Measurements from ENCODE around the gene WWC1. TPM values are rescaled to one million over a fixed set of nuclear protein-coding genes. Genes with fewer than 3 reads are reported as not detected.

The WWC1 gene
- total RNA-seq, 1 donor from 2014 or later = 0.33 TPM

DNA sequence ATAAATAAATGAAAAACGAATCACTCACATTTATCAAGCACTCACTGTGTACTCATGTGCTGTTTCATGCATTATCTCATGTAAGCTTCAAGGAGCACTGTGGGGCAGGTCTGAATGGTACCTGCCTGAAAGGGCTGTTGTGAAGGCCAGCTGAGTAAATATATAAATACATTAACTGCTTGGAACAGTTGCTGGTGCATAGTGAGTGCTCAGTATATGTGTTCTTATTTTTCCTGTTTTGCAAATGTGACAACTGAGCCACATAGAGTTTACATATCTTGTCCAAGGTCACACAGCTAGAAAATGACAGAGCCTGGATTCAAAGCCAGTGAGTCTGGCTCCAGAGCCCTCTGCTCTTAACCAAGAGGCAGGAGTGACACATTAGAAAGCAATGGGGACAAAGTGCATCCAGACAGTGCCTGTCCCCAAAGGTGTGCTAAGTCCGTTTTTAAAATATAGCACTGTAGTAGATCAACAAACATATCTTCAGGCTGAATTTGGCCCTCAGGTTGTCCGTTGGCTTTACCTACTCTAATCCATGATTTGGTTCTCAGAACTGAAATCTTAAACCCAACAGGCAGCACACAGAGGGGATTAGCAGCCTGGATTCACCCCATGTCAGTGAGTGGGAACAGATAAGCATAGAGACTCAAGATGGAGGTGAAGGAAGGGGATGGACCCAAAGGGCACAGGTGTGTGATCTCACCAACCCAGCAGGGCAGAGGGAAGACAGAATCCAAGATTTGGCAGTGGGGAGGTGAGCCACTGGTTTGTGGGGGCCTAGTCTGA, 70.8 kb downstream of the WWC1 start:
- no peak for DNase-seq (ENCODE audit: low read depth, low spot score)

DNA sequence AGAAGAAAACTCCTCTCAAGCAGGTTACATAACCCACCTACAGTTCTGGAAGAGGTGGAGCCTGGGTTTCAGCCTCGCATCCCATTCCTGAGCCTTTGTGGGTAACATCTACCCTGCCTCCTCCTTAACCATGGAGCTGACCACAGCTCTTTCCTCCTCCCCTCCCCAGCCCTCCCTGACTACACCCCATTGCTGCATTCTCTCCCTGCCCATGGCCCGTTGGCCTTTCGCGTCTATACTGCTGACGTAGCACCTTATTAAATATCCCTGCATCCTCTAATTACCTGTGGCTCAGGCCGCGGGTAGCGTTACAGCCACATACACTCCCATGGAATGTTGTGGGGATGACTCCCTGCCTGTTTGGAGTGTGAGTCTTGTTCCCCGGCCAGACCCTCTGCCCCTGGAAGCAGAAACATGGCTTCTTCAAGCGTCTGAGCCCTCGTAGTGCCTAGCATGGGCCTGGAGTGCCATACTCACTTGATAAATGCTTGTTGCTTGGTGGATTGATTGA, 72.8 kb downstream of the WWC1 start:
- no peak for DNase-seq (ENCODE audit: low read depth, low spot score)

DNA sequence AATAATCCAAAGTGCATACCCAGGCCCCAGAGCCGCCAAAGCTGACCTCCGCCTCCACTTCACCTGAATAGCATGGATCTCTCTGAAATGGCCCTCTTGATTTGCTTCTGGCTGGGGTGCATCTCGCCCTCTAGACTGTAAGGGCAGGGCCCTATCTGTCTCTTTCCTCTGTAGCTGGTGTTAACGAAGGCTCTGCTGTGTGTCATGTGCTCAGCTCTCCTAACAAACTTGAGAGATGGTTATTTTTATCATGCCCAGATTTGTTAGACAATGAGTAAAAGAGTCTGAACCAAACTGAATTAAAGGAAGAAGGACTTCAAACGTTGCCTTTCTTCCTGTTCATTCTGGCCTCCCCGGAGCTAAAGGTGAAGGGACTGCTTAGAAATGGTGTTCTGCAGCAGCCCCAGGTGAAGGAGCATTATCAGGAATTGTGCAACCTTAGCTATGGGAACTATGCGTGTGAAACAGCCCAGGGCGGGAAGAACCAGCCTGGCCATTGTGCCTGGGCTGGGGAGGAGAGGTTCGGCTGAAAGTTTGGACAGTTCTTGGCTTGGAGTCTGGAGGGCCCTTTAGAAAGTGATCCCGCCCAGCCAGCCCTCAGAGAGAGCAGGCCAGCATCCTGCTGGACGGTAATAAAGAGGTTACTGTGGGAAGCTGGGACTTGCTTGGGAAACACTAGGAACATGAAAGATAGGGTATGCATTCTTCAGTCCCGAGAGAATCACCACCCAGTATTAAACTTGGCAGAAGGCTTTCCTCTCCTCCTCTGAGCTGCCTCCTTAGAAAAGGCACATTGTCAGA, 73.5 kb downstream of the WWC1 start:
- DNase-seq (ENCODE audit: low read depth, low spot score) = no peak

DNA sequence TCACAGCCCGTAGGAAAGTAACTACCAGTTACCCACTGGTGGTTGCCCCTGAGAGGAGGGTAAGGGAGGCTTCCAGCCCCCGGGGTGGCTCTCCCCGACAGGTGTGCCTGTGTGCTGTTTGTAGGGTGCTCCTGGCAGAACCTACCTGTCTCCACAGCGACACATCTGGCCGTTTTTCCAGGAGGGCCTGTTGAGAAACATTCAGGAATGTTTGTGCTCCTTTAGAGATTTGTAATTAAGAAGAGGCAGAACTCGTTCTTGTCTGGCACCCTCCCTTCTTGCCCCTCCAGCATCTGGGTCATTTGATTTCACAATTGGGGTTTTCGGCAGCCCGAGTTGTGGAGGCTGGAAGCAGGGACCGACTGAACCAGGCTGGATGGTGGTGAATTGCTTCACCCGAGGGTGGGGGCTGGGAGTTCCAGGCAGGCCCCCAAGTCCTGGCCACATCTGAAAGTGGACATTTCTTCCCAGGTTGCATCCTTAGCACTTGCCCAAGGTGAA, 74.2 kb downstream of the WWC1 start:
- DNase-seq (ENCODE audit: low read depth, low spot score) = no peak

DNA sequence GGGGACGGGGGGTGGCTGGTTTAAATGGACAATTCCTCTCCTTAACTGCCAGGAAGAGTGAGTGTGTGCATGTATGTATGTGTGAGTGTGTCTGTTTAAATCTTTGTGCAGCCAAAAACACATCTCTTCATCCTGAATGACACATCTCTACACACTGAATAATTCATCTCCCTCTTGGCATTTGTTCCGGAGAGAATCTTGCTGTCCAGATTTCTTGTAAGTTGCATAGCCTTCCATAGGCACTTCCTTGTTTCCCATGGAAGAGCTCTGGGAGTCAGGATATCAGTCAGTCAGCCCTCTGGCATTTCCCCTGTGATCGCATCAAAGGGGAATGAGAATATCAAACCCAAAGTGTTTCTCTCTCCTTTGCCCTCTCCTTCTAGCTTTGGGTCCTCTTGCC, 74.7 kb downstream of the WWC1 start:
- DNase-seq (ENCODE audit: low read depth, low spot score) = no peak

DNA sequence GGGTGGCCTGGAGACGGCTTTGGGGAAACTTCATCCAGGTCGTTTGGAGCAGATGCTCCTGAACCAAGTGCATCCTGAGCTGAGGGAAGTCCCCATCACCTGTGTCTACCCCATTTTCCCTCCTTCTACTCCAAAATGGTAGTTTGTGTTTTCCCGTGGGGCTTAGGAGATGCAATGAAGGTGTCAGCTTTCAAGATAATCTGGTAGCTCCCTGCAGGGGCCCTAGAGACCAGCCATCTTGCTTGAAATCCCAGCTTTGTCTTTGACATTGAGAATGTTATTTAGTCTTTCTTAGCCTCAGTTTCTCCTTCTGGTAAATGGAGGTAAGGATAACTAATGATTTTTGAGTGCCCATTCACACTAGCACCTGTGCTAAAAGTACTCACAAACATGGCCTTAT, 77.4 kb downstream of the WWC1 start:
- no peak for DNase-seq (ENCODE audit: low read depth, low spot score)

DNA sequence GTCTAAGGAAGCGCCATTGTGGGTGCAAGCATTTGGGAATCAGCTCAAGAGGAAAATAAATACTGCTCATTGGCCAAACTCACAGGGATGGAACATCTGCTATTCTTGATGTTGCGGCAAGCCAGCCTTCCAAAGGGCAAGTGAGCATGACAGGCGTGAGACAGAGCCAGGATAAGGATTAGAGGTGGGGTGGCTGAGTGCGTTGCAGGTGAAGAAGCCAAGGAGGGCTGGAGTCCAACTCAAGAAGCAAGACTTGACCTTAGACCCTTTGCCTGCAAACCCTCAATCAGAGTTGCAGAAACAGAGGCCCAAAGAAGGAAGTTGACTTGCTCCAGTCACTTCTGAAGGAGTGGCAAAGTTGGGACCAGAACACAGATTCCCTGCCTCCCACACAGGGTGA, 79.4 kb downstream of the WWC1 start:
- DNase-seq (ENCODE audit: low read depth, low spot score) = no peak

DNA sequence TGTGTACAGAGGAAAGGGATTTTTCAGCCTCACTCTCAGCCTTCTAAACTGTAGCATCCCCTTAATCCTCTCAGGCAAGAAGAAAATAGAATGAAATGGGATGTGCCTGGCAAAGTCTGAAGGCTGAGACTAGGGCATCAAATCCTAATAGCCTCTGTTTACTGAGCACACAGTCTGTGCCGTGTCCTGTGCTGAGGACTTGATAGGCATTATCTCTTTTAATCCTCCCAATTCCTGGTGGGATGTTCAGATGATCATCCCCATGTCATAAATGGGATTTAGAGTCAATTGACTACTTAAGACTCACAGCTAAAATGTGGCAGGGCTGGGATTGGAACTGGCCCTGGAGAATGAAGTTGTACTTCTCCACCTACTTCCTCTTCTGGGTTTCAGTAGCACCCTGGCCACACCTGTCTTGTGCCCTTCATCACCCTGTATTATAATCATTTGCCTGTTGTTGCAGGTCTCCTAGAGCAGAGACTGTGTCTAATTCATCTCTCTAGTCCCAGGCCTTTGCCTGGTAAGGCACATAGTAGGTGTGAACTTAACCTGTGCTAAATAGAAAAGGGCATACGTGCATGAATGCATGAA, 81.0 kb downstream of the WWC1 start:
- no peak for DNase-seq (ENCODE audit: low read depth, low spot score)

DNA sequence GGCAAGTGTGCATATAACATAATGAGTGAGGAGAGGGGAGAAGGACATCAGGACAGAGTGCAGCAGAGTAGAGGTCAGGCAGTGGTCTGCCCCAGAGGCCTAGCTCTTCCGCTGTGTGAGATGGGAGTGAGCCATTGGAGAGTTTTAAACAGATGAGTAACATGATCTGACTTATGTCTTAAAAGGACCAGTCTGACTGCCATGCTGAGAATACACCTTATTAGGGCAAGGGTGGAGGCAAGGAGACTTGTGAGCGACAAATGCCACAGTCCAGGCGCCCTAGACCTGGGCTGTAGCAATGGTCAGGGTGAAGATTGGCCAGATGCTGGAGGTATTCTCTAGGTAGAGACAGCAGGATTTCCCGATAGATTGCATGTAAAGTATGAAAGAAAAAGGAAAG, 83.1 kb downstream of the WWC1 start:
- no peak for DNase-seq (ENCODE audit: low read depth, low spot score)

DNA sequence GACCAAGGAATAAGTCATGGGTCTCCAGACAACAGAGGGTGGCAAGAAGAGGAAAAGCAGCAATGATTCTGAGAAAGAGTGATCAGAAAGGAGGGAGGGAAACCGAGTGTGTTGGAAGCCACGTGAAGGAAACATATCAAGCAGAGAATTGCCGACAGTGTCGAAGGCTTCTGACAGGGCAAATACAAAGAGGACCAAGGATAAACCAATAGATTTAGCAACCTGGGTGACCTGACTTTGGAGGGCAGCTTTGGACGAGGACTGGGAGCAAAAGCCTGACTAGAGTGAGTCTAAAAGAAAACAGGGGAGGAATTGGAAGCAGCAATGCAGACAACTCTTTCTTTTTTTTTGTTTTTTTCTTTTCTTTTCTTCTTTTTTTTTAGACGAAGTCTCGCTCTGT, 83.8 kb downstream of the WWC1 start:
- no peak for DNase-seq (ENCODE audit: low read depth, low spot score)

DNA sequence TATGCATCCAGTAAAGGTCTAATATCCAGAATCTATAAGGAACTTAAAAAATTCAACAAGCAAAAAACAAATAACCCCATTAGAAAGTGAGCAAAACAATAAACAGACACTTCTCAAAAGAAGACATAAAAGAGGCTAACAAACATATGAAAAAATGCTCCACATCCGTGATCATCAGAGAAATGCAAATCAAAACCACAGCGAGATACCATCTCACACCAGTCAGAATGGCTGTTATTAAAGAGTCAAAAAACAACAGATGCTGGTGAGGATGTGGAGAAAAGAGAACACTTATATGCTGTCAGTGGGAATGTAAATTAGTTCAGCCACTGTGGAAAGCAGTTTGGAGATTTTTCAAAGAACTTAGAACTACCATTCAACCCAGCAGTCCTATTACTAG, 86.1 kb downstream of the WWC1 start:
- DNase-seq (ENCODE audit: low read depth, low spot score) = no peak

DNA sequence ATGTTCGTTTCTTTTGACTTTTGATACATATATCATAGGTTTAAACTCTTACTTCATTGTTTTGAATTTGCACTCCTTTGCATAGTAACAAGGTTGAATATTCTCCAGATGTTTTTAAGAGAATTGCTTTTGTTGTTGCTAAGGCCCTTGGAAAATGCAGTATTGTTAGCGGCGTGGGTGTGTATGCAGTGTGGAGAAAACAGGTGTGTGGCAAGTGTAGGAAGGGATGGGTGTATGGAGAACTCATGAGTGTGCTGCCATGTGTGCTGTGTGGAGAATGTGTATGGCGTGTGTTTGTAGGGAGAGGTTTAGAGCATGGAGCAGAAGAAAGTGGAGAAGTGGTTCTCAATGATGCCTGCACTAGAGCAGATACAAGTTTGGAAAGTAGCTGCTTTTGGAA, 87.3 kb downstream of the WWC1 start:
- no peak for DNase-seq (ENCODE audit: low read depth, low spot score)

DNA sequence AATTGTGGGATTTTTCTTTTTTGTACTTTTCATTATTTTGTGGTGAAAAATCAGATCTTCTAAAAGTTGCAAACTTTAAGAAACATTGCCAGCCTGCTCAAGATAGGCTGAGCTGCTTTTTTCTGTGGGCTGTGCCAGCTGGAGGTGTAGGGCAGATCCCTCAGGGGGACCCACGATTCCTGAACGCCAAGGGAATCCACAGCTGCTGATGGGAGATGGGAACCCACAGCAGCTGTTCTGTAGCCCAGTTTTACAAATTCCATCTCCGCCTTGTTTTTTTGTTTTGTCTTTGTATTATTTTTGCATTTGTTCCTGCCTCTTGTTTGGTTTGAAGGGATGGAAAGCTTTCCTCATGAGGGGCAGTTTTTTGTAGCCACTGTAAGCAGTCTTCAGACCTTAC, 91.0 kb downstream of the WWC1 start:
- no peak for DNase-seq (ENCODE audit: low read depth, low spot score)

DNA sequence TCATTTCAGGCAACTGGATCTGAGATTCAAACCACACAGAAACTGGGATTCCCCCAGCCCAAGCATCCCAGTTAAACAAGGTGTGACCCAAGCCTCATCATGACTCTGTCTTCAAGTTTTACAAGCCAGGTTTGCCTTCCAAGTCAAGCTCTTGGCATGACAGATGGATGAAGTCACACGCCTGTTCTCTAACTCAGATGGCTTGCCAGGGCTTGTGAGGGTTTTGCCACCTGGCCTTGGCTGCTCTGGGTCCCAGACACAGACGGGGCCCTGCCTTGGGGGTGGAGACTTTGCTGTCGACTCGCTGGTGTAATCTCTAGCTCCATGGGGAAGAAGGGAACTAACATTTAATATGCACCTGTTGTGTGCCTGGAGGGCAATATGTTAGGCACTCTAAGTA, 99.0 kb downstream of the WWC1 start:
- no peak for DNase-seq (ENCODE audit: low read depth, low spot score)

DNA sequence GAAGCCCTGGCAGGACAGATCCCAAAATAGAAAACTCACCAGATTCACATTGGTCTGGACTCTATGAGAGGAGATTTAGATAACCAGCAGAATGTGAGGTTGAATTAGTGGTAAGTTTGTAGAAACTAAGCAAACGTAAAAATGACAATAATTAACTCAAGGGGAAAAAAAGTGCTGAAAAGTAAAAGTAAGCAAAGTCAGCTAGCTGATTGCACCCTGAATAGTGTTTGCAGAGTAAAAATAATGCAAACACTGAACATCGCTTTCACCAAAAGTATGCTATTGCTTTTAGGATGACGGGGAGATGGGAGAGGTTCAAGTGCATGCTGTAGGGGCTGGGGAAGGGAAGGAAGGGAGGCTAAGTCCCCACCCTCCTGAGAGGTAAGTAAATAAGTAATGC, 102.3 kb downstream of the WWC1 start:
- no peak for DNase-seq (ENCODE audit: low read depth, low spot score)

DNA sequence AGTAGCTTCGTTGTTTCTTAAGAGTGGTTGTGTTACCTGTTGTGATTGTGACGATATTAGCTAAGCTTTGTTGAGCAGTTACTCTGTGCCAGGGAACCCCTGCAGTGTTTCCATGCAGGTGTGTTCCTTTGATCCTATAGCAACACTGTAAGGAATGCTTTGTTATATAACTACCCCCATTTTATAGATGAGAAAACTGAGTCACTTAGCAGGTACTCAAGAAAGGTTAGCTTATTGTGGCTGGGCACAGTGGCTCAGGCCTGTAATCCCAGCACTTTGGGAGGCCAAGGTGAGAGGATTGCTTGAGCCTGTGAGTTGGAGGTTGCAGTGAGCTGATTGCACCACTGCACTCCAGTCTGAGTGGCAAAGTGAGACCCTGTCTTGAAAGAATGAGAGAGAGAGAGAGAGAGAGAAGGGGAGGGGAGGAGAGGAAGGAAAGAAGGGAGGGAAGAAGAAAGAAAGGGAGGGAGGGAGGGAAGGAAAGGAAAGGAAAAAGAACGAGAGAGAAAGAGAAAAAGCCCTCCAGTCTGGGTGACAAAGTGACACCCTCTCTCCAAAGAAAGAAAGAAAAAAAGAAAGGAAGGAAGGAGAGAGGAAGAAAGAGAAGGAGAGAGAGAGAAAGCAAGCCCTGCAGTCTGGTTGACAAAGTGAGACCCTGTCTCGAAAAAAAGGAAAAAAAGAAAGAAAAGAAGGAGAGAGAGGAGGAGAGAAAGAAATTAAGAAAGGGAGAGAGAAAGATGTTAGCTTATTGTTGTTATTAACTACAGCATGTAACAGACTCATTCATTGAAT, 109.2 kb downstream of the WWC1 start:
- no peak for DNase-seq (ENCODE audit: low read depth, low spot score)

DNA sequence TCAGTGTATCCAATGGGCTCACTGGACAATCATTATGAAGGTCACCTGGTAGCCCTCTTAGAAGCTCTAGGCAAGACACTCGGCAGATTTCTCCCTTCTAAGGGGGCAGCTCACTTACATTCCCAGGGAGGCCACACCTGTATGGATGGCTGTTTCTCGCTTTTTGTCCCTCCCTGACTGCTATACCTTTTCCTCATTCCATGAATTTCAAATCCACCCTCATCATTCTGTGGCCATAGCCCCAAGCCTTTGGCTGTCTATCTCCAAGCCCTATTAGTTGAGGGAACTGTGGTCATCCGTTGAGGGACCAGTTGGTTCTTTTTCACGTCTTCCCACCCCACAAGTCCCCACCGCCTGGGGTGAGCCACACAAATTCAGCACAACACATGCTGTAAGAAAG, 109.8 kb downstream of the WWC1 start:
- DNase-seq (ENCODE audit: low read depth, low spot score) = no peak

DNA sequence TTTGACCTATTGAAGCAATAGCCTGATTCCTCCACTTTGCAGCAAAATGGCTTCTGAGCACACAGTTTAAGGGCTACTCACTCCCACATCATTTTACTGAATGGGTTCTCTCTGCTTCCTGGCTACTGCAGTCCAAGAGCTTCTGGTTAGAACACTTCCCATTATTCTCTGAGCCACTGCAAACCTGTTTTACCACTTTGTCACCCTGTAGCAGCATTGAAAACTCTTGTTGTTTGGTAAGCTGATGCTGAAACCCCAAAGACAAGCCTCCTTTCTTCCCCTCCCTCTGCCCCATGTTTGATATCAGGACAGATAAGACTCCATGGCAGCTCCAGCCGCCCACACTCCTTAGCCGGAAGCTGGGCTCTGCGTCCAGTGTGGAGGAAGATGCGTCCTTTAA, 110.4 kb downstream of the WWC1 start:
- DNase-seq (ENCODE audit: low read depth, low spot score) = no peak

DNA sequence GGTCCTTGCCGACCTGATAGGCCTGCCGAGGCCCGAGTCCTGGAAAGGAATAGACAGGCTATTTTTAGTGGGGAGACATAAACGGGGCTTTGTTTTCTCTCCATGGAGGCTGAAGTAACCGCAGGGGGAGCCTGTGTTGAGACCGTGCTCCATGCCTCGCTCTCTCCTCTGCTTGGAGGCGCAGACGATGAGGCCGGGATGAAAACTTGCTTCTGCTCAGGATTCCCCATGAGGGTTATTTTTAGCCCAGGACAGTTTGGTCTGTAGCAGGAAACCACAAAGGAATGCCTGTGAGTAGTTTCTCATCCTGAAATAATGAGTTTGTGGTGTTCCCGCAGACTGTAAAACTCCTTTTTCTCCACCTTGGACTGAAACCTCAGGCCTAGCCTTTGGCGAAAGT, 112.9 kb downstream of the WWC1 start:
- no peak for DNase-seq (ENCODE audit: low read depth, low spot score)

DNA sequence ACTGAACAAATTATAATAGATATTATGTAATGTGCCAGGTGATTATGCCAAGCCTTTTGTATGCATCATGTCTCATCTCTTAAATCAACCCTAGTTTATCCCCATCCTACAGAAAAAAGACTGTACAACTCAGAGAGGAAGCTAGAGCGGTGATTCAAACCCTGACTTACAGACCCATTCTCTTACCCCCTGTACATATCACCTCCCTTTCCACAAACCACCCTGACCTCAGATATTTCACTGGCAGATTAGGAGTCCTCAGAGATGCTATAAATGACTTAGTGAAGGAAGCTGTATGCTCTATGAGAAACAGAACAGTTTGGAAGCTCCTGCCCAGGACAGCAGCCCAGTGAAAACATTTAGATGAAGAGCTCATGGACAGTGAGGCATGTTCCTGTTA, 115.8 kb downstream of the WWC1 start:
- DNase-seq (ENCODE audit: low read depth, low spot score) = no peak

DNA sequence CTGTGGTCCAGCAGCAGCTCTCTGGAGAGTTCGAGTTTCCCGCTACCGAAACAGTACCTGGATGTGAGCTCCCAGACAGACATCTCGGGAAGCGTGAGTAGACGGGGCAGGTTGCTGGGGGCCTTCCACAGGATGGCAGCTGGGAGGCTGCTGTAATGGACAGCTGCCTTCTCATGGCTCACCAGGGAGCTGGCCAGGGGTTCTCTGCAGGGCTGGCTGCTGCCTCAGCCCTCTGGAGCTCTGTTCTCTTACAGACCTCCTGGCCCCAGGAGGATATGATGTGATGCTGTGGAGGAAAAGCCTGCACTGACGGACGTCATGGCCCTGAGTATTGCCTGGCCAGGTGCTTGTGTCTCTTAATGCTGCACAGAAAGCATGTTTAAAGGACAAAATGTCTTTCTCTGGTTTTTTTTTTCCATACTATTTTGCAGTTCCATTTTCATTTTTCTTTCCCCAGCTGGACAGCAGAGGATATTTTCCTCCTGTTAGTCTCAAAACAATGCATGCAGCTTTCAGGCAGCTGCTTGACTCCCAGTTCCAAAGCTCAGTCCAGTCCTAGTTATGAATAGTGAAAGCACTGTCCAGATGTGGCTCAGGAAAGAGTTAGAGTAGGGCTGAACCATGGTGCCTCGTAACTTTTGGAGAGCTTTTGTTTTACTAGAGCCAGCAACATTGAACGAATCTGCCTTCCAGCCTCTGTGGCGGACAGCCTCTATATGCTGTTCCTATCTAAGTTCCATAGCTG, 117.3 kb downstream of the WWC1 start:
- DNase-seq (ENCODE audit: low read depth, low spot score) = no peak

All from pulmonary artery endothelial cell (primary cell).